WERI-Rb-1 (cell line): ENCODE results near the gene BCL2.

Experiments used
- DNase-seq: peaks from one replicate; pipeline ENCODE4 v3.0.0-alpha.2; 2020
- H3K27ac ChIP-seq: fragments of 250-450 bp; sonication (Bioruptor Pico); 2 replicates; pipeline ENCODE4 v1.5.1; 2020; ENCODE audit warnings: mild to moderate bottlenecking, moderate library complexity
- H3K27me3 ChIP-seq: fragments of 250-450 bp; sonication (Bioruptor Pico); 2 replicates; pipeline ENCODE4 v1.5.1; 2021; ENCODE audit warnings: mild to moderate bottlenecking, low read depth, moderate library complexity; ENCODE audit not compliant: insufficient read depth, severe bottlenecking
- H3K36me3 ChIP-seq: fragments of 250-450 bp; sonication (Bioruptor Pico); 2 replicates; pipeline ENCODE4 v1.5.1; 2020; ENCODE audit warnings: mild to moderate bottlenecking, moderate library complexity
- H3K4me3 ChIP-seq: 2 replicates; pipeline ENCODE4 v1.5.1; 2011; ENCODE audit warnings: low read depth, mild to moderate bottlenecking, control low read depth, low read length
- H3K9me3 ChIP-seq: fragments of 250-450 bp; sonication (Bioruptor Pico); 2 replicates; pipeline ENCODE4 v1.5.1; 2021; ENCODE audit warnings: mild to moderate bottlenecking, moderate library complexity; ENCODE audit not compliant: severe bottlenecking
- TF ChIP-seq, protein P1 (sequence below): IDR thresholded peaks from 2 replicates; pipeline ENCODE4 v1.5.1; 2011; ENCODE audit warnings: low read depth, mild to moderate bottlenecking, control low read depth, inconsistent platforms, low read length

Gene BCL2

DNA sequence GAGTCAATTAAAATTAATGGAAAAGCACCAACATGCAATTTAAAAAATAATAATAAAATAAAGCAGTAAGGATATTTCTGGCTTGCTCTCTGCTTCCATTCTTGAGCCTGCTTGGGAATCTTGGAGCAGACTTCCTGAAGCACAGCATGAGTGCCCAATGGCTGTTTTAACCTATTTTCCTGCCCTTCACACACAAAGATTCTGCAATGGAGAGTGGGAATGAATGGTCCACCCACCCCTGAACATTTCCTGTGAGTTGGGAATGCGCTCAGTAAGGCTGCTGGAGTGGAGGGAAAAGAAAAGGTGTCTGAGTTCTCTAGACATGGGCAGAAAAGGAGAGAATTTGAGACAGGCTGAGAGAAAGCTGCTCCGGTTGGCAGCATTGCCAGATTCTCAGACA lies 140.6 kb downstream of the BCL2 start:
- TF ChIP-seq, protein P1, sequence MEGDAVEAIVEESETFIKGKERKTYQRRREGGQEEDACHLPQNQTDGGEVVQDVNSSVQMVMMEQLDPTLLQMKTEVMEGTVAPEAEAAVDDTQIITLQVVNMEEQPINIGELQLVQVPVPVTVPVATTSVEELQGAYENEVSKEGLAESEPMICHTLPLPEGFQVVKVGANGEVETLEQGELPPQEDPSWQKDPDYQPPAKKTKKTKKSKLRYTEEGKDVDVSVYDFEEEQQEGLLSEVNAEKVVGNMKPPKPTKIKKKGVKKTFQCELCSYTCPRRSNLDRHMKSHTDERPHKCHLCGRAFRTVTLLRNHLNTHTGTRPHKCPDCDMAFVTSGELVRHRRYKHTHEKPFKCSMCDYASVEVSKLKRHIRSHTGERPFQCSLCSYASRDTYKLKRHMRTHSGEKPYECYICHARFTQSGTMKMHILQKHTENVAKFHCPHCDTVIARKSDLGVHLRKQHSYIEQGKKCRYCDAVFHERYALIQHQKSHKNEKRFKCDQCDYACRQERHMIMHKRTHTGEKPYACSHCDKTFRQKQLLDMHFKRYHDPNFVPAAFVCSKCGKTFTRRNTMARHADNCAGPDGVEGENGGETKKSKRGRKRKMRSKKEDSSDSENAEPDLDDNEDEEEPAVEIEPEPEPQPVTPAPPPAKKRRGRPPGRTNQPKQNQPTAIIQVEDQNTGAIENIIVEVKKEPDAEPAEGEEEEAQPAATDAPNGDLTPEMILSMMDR, result no peak
- DNase-seq, result no peak
- H3K36me3 ChIP-seq, result no peaks in the 10 kb centered on the region; the same call in 1 of the 2 replicates
- no peak overlapping the region for H3K27ac ChIP-seq
- H3K9me3 ChIP-seq, result no peaks in the 10 kb centered on the region
- no peaks in the 10 kb centered on the region for H3K27me3 ChIP-seq
- H3K4me3 ChIP-seq, result no peak overlapping the region

DNA sequence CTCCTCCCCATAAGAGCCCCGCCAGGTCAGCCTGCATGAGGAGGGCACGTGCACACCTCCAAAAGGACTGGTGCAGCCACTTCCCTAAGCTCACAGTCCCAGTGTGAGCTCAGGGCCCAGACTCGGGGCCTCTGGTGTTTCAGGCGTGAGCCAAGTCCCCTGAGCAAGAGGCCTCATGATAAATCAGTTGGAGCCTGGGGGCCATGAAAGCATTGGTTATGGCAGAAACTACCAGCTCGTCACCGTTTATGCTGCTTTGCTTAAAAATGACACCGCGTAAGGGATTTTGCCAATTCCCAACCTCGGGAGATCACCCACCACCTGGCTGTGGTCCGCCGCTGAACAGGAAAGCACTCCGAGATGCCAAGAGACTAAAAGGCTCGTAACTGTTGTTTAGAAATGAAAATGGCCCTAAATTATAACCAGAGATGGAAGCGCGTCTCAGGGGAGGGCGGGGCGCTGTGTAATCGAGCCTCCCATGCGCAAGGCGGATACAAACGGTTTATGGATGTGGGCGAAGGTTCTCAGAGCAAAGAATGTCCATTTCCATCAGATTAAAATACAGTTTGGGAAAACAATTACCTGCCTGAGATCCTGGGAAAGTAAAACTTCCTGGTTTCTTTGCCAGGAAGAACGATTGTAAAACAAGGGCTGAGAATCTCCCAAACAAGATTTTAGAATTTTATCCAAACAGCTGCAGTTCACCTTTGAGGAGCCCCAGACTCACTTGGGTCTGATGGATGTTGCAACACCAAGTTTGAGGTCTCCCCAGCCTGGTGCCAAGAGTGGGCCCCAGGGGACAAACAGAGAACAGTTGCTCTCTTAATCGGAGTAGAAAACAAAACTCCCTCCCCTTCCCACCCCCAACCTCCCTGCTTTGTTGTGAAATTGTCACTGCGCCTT lies 141.4 kb downstream of the BCL2 start:
- no peak overlapping the region for H3K4me3 ChIP-seq
- DNase-seq, result no peak
- no peaks in the 10 kb centered on the region; the same call in 1 of the 2 replicates for H3K36me3 ChIP-seq
- TF ChIP-seq, protein P1, result no peak
- H3K27ac ChIP-seq, result no peak overlapping the region
- no peaks in the 10 kb centered on the region for H3K9me3 ChIP-seq
- no peaks in the 10 kb centered on the region for H3K27me3 ChIP-seq

- Histone ChIP-seq H3K36me3 (no peaks in the 10 kb centered on the region; the same call in 1 of the 2 replicates), H3K9me3 (no peaks in the 10 kb centered on the region), H3K27me3 (no peaks in the 10 kb centered on the region), H3K4me3 (no peak overlapping the region), H3K27ac (no peak overlapping the region)
- TF ChIP-seq, protein P1, result no peak
- no peak for DNase-seq
Observed at GRCh38 chr18:63177259-63177658, 142.3 kb downstream of the BCL2 start.

GRCh38 chr18:63175264-63175663 lies 144.3 kb downstream of the BCL2 start:
- H3K27me3 ChIP-seq, result no peaks in the 10 kb centered on the region
- TF ChIP-seq, protein P1, result no peak
- DNase-seq, result no peak
- H3K4me3 ChIP-seq, result no peak overlapping the region
- no peaks in the 10 kb centered on the region for H3K9me3 ChIP-seq
- H3K27ac ChIP-seq, result no peak overlapping the region
- H3K36me3 ChIP-seq, result no peaks in the 10 kb centered on the region

- H3K9me3 ChIP-seq, result no peaks in the 10 kb centered on the region
- no peaks in the 10 kb centered on the region for H3K36me3 ChIP-seq
- DNase-seq, result no peak
- no peak overlapping the region for H3K27ac ChIP-seq
- TF ChIP-seq, protein P1, result no peak
- H3K4me3 ChIP-seq, result no peak overlapping the region
- H3K27me3 ChIP-seq, result no peaks in the 10 kb centered on the region
Observed at GRCh38 chr18:63173983-63174382, 145.6 kb downstream of the BCL2 start.
